Right lobe of liver (tissue), 6 donors: ENCODE data around the gene GOPC. TPM values are rescaled to one million over a fixed set of nuclear protein-coding genes. Genes with fewer than 3 reads are reported as not detected.
A peak's percentile ranks its signal among the peaks of the same experiment; 100 is the strongest.

Experiments used
- ATAC-seq, 4 donors: fragments of 200-7000 bp; cut with Tn5 transposase; one replicate each; pipeline ENCODE4 v1.9.1; 2020; ENCODE audit warnings: mild to moderate bottlenecking in 4 of 4, moderate library complexity in 4 of 4
- DNase-seq, 3 donors: peaks; one replicate each; pipeline ENCODE4 v3.0.0-alpha.2; 2020
- H3K27ac ChIP-seq, 3 donors: fragments of 200-600 bp; one replicate each; pipeline ENCODE4 v1.8.0; 2022
- H3K27me3 ChIP-seq, 2 donors: fragments of 200-600 bp; one replicate each; pipeline ENCODE4 v1.8.0; 2022
- H3K36me3 ChIP-seq, 4 donors: fragments of 200-600 bp; sonication (generic) in 1 of 4; one replicate each; pipeline versions ENCODE4 v1.5.1 to v1.8.0; 2017 to 2022; ENCODE audit warnings: control low read depth in 1 of 4
- H3K4me1 ChIP-seq, 4 donors: fragments of 200-600 bp; sonication (generic) in 1 of 4; one replicate each; pipeline versions ENCODE4 v1.5.1 to v1.8.0; 2017 to 2022; ENCODE audit warnings: control low read depth in 1 of 4
- H3K4me3 ChIP-seq, 3 donors: fragments of 200-600 bp; one replicate each; pipeline ENCODE4 v1.8.0; 2022
- H3K9me3 ChIP-seq, 4 donors: fragments of 200-600 bp; sonication (generic) in 1 of 4; one replicate each; pipeline versions ENCODE4 v1.5.1 to v1.8.0; 2017 to 2022; ENCODE audit warnings: control low read depth in 1 of 4
- CTCF ChIP-seq, 4 donors: fragments of 200-600 bp in 3 of 4; fragments of 450-650 bp in 1 of 4; IDR thresholded peaks; one replicate each; pipeline versions ENCODE4 v1.5.1 to v1.8.0; 2016 to 2022; ENCODE audit warnings: antibody characterized with exemption in 4 of 4, mild to moderate bottlenecking in 2 of 4
- POLR2A ChIP-seq: fragments of 450-650 bp; IDR thresholded peaks from one replicate; pipeline ENCODE4 v1.6.1; 2017; ENCODE audit warnings: antibody characterized with exemption, mild to moderate bottlenecking
- WGBS: methylation state at CpG from one replicate; pipeline ENCODE4 v1.1.6; 2018; ENCODE audit warnings: low coverage, low lambda C conversion rate; ENCODE audit not compliant: insufficient coverage; ENCODE audit errors: missing lambda C conversion rate; 5-methylcytosine and 5-hydroxymethylcytosine counted together
- intact Hi-C, 2 donors: fragments of 100-400 bp; cut with DNase I; formaldehyde crosslinking; loops; one replicate each; pipeline versions ENCODE4 v1.11.2 to v1.14.1; 2022
- total RNA-seq, 6 experiments: library from RNA; depleted of rRNA in 2 of 6; stranded (reverse); fragments of >200 nt in 2 of 6; fragmentation: NEBNext Ultra II Directional in 3 of 6; extraction: Animal tissue kit (Norgen Biotek cat#: 25700) in 3 of 6; gene quantifications; one replicate each; pipeline versions ENCODE4 v1.1.0 to v1.2.4, GENCODE V29; 2016 to 2023
- donor health status: DM: no; HTN: yes; CAD: no.
- donor health status: DM: no; HTN: no; CAD: no.
- donor health status: DM: no; HTN: no; CAD: no.
- donor health status: DM: no; HTN: yes; CAD: no.
- donor health status: DM: no; HTN: yes; CAD: no.

The GOPC gene
- total RNA-seq, 6 experiments from 2014 or later = 8.3 to 10.7 (median 10.1) TPM

DNA sequence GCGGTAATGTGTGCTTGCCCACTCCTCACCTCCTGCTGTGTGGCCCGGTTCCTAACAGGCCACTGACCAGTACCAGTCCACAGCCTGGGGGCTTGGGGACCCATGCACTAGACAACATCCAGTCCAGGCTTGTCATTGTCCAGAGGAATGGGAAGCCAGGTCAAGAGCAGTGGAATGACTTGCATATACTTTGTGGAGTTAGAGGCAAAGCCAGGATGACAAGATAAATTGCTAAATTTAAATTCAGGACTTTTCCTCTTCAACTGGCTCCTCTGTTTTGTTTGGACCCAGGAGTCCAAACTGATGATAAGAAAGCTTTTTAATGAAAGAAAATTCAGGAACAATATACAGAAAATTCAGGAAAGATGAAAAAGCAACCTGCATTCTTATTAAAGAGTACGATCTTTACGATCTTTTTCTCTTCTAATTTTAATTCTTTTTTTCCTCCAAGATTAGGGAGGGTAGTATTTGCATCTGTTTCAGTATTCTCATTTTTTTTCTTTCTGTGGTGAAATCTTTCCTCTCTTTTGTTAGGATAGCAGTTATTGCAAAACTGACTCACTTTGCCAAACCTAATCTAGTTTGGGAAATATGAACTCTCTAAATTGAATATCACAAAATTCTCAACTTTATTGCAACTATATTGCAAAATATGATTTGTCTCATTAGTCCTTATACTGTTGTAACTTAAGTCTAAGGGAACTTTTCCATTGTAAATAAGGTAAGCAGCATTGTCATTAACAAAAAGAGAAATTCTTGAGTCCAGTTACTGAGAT is 71.7 kb downstream of the GOPC start:
- ATAC-seq = peak in 3 of 4 donors; percentile 19 to 58 (median 52)
- intact Hi-C loops = no loop called here
- WGBS = 70% methylated on average over 4 of the region's 4 CpGs

DNA sequence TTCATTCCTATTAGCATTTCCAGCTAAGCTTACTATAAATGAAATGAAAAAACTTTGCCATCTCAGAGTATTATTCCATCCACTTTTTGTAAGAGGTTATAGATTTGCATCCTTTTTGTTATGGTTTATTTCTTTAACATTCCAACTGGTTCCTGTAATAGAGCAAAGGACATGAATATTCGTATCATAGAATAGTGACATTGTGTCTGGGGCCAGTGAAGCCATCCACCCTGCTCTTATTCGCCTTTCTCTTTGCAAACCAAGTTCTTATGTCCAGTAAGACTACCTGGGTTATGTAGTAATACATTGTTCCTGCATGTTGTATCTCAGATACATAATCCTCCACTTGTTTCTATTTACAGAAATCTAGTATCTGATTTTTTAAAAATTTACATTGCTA is 76.7 kb downstream of the GOPC start:
- TF ChIP-seq CTCF (IDR thresholded peaks at IDR 0.05) (no peak), POLR2A (no peak)
- intact Hi-C loops = no loop called here
- H3K36me3 ChIP-seq = no peaks in the 10 kb centered on the region
- H3K4me1 ChIP-seq = peaks cover 0 to 12% (median 5%) of the 10 kb centered on the region in 4 donors
- no peak overlapping the region for H3K4me3 ChIP-seq
- no peak for ATAC-seq
- no peak overlapping the region for H3K27ac ChIP-seq
- no peak for DNase-seq
- no peaks in the 10 kb centered on the region for H3K9me3 ChIP-seq
- no peaks in the 10 kb centered on the region for H3K27me3 ChIP-seq
- 94% methylated on average over 2 of the region's 2 CpGs for WGBS

More for the DNA sequence above, 71.7 kb downstream of the GOPC start:
- Histone ChIP-seq H3K4me3 (no peak overlapping the region), H3K27me3 (no peaks in the 10 kb centered on the region), H3K36me3 (no peaks in the 10 kb centered on the region), H3K27ac (peak overlapping the region; percentile 36 to 45 (median 36)), H3K4me1 (peaks cover 0 to 39% (median 19%) of the 10 kb centered on the region in 4 donors), H3K9me3 (no peaks in the 10 kb centered on the region)
- no peak for DNase-seq
- TF ChIP-seq POLR2A = no peak
- TF ChIP-seq CTCF (IDR thresholded peaks at IDR 0.05) = no peak

GRCh38 chr6:117521791-117522502 is 80.4 kb downstream of the GOPC start:
- Histone ChIP-seq H3K9me3 (no peaks in the 10 kb centered on the region), H3K4me1 (peaks cover 0 to 20% (median 9%) of the 10 kb centered on the region in 4 donors), H3K27me3 (no peaks in the 10 kb centered on the region), H3K36me3 (no peaks in the 10 kb centered on the region), H3K27ac (no peak overlapping the region), H3K4me3 (no peak overlapping the region)
- 69% methylated on average over 4 of the region's 5 CpGs for WGBS
- intact Hi-C loops = no loop called here
- DNase-seq (no peak), ATAC-seq (no peak)
- no peak for TF ChIP-seq POLR2A
- TF ChIP-seq CTCF (IDR thresholded peaks at IDR 0.05) = no peak

- TF ChIP-seq CTCF (IDR thresholded peaks at IDR 0.05) = no peak
- no peak for TF ChIP-seq POLR2A
Measured at GRCh38 chr6:117520603-117521395, 81.5 kb downstream of the GOPC start.

More at GRCh38 chr6:117520603-117521395, 81.5 kb downstream of the GOPC start:
- intact Hi-C loops = no loop called here
- H3K4me3 ChIP-seq = no peak overlapping the region
- H3K9me3 ChIP-seq = no peaks in the 10 kb centered on the region
- ATAC-seq = no peak
- WGBS = 76% methylated on average over 3 of the region's 4 CpGs
- no peaks in the 10 kb centered on the region for H3K36me3 ChIP-seq
- H3K4me1 ChIP-seq = peaks cover 0 to 20% (median 9%) of the 10 kb centered on the region in 4 donors
- DNase-seq = no peak
- H3K27me3 ChIP-seq = no peaks in the 10 kb centered on the region
- H3K27ac ChIP-seq = no peak overlapping the region
